ENCODE measurements around the gene SAP130.

The SAP130 gene

DNA sequence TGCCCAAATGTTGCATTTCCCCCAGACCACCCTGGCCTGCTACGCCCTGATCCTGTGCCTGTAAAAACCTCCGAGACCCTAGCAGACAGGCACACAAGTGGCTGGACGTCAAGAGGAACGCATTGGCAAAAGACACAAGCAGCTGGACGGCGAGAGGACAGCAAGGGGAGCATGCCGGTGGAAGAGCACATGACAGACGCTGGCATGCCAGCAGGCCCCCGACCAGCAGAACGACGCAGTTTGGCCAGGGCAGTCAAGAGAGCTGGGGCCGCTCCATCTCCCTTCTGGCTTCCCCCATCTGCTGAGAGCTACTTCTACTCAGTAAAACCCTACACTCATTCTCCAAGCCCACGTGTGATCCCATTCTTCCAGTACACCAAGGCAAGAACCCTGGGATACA, 42.1 kb downstream of the SAP130 start:
- H3K9me3 Mint-ChIP-seq: no peaks in the 10 kb centered on the region
- H3K4me3 Mint-ChIP-seq: no peak overlapping the region
- TF ChIP-seq, protein P1, sequence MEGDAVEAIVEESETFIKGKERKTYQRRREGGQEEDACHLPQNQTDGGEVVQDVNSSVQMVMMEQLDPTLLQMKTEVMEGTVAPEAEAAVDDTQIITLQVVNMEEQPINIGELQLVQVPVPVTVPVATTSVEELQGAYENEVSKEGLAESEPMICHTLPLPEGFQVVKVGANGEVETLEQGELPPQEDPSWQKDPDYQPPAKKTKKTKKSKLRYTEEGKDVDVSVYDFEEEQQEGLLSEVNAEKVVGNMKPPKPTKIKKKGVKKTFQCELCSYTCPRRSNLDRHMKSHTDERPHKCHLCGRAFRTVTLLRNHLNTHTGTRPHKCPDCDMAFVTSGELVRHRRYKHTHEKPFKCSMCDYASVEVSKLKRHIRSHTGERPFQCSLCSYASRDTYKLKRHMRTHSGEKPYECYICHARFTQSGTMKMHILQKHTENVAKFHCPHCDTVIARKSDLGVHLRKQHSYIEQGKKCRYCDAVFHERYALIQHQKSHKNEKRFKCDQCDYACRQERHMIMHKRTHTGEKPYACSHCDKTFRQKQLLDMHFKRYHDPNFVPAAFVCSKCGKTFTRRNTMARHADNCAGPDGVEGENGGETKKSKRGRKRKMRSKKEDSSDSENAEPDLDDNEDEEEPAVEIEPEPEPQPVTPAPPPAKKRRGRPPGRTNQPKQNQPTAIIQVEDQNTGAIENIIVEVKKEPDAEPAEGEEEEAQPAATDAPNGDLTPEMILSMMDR (IDR thresholded peaks at IDR 0.05; ENCODE audit: unreplicated experiment in 3 of 3): no peak
- no peak overlapping the region for H3K27ac Mint-ChIP-seq
- H3K4me1 Mint-ChIP-seq: no peaks in the 10 kb centered on the region
- peaks cover 58% of the 10 kb centered on the region for H3K36me3 Mint-ChIP-seq (ENCODE audit: low read depth)
- H3K27me3 Mint-ChIP-seq (ENCODE audit: low read depth): no peaks in the 10 kb centered on the region

DNA sequence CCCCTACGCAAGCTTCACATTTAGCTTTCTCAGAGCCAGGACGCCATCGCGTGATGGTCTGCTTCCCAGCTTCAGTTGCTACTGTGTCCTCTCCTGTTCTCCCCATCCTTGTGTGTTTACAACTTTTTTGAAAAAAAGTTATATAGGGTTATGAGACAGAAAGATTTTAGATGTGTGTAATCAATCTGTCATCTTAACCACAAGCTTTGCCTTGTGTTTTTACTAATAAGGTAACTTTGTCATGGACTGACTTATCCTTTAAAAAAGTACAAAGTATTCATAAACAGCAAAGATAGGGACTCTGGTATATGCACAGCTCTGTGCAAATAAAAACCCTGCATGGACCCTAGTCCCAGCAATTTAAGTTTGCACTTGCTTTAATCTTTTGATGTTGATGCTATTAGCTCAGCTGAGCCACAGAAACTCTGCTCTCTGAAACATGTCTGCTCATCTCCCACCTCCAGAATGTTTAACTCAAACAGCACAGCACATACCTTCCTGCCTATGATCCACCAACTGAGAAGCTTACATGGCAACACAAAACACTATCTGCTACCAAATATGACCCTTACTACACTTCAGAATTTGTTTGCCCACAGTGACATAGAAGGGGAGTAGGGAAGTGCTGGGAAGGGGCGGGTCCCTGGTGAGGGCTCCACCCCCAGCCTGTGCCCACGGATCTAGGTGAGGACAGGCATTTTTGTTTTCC, 42.7 kb downstream of the SAP130 start:
- no peak overlapping the region for H3K27ac Mint-ChIP-seq
- no peak overlapping the region for H3K4me3 Mint-ChIP-seq
- H3K36me3 Mint-ChIP-seq (ENCODE audit: low read depth): peaks cover 60% of the 10 kb centered on the region
- TF ChIP-seq, protein P1 (IDR thresholded peaks at IDR 0.05; ENCODE audit: unreplicated experiment in 3 of 3): no peak
- H3K4me1 Mint-ChIP-seq: no peaks in the 10 kb centered on the region
- H3K9me3 Mint-ChIP-seq: no peaks in the 10 kb centered on the region
- H3K27me3 Mint-ChIP-seq (ENCODE audit: low read depth): no peaks in the 10 kb centered on the region

DNA sequence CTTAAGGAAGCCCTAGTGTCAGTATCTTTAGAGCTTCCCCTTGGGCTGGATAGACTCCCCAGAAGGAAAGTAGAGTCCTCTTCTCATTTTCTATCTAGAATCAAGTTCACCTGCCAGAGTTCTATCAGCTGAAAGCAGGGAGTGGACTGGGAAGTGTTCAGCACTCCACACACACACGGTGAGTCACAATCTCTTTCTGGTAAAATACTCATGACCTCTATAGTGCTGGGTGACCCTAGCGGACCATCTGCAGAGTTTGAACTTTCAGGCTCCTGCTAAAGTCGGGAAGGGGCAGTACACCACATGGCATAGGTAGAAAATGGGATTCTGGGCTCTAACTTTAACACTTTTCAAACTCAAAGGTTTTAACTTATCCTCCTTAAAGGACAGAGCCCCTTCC, 43.3 kb downstream of the SAP130 start:
- Mint-ChIP-seq H3K27ac (no peak overlapping the region), H3K9me3 (no peaks in the 10 kb centered on the region), H3K4me3 (no peak overlapping the region), H3K36me3 (ENCODE audit: low read depth) (peaks cover 58% of the 10 kb centered on the region), H3K27me3 (ENCODE audit: low read depth) (no peaks in the 10 kb centered on the region), H3K4me1 (no peaks in the 10 kb centered on the region)
- TF ChIP-seq, protein P1 (IDR thresholded peaks at IDR 0.05; ENCODE audit: unreplicated experiment in 3 of 3): no peak

DNA sequence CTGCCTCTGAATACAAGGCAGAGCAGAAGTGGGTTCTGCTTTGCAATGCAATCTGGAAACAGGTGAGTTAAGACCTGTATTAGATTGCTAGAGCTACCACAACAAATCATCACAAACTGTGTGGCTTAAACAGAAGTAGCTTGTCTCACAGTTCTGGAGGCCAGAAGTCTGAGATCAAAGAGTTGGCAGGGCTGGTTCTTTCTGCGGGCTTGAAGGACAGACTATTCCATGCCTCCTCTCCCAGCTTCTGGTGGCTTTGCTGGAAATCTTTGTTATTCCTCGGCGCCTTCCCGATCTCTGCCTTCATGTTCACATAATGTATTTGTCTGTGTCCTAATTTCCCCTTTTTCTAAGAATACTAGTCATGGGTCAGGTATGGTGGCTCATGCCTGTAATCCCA, 58.4 kb downstream of the SAP130 start:
- TF ChIP-seq, protein P1 (IDR thresholded peaks at IDR 0.05; ENCODE audit: unreplicated experiment in 3 of 3): no peak
- Mint-ChIP-seq H3K36me3 (ENCODE audit: low read depth) (peaks cover 71% of the 10 kb centered on the region), H3K4me3 (no peak overlapping the region), H3K9me3 (no peaks in the 10 kb centered on the region), H3K4me1 (no peaks in the 10 kb centered on the region), H3K27me3 (ENCODE audit: low read depth) (no peaks in the 10 kb centered on the region), H3K27ac (no peak overlapping the region)

DNA sequence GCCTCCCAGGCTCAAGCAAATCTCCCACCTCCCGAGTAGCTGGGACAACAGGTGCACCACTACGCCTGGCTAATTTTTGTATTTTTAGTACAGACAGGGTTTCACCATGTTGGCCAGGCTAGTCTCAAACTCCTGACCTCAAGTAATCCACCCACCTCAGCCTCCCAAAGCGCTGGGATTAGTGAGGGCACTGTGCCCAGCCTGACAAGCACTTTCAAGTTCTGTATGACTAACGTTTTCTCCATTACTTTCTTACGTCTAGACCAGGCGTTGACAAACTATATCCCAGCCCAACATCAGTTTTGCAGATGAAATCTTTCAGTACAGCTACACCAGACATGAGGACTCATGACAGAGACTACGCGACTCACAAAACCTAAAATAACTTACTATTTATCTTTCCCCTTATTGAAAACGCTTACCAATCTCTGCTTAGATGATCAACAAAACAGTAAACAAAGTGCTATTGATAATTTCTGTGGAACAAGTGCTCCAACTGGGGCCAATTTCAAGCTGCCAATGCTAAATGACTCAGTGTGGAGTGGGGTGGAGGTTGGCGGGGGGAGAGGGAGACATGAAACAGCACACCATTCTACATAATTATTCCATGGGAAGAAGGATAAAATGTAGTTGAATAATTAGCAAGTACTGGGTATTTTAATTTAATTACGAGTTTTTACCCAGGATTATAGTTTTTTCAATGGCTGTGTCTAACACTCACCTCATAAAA, 59.1 kb downstream of the SAP130 start:
- Mint-ChIP-seq H3K27ac (no peak overlapping the region), H3K36me3 (ENCODE audit: low read depth) (peaks cover 68% of the 10 kb centered on the region), H3K4me3 (no peak overlapping the region), H3K4me1 (no peaks in the 10 kb centered on the region), H3K9me3 (no peaks in the 10 kb centered on the region), H3K27me3 (ENCODE audit: low read depth) (no peaks in the 10 kb centered on the region)
- TF ChIP-seq, protein P1 (IDR thresholded peaks at IDR 0.05; ENCODE audit: unreplicated experiment in 3 of 3): no peak
